Fibroblast of lung (primary cell): ENCODE measurements around the gene MYG1. TPM values are rescaled to one million over a fixed set of nuclear protein-coding genes. Genes with fewer than 3 reads are reported as not detected.
A peak's percentile ranks its signal among the peaks of the same experiment; 100 is the strongest.

Experiments used
- DNase-seq, 2 donors: peaks; one replicate each; pipeline versions ENCODE4 v3.0.0 to v3.0.0-alpha.2; 2010; ENCODE audit warnings: low read depth in 2 of 2
- H2AFZ ChIP-seq: 2 replicates; pipeline ENCODE4 v1.5.1; 2012; ENCODE audit warnings: low read length, control low read depth, inconsistent platforms
- H3K27ac ChIP-seq: 2 replicates; pipeline ENCODE4 v1.5.1; 2011; ENCODE audit warnings: low read length, control low read depth; ENCODE audit not compliant: insufficient read depth
- H3K27me3 ChIP-seq: 2 replicates; pipeline ENCODE4 v1.5.1; 2011; ENCODE audit warnings: mild to moderate bottlenecking, low read length; ENCODE audit not compliant: control insufficient read depth, insufficient read depth
- H3K36me3 ChIP-seq: 2 replicates; pipeline ENCODE4 v1.5.1; 2011; ENCODE audit warnings: low read length; ENCODE audit not compliant: control insufficient read depth, insufficient read depth
- H3K4me1 ChIP-seq: 2 replicates; pipeline ENCODE4 v1.5.1; 2011; ENCODE audit warnings: low read length; ENCODE audit not compliant: control insufficient read depth, insufficient read depth; ENCODE audit errors: extremely low read depth
- H3K4me2 ChIP-seq: 2 replicates; pipeline ENCODE4 v1.5.1; 2011; ENCODE audit warnings: low read length, control low read depth; ENCODE audit not compliant: insufficient read depth; ENCODE audit errors: extremely low read depth
- H3K4me3 ChIP-seq, 4 experiments: fragments of 200-600 bp in 1 of 4; sonication (generic) in 1 of 4; replicated peaks in 1 of 4; 2 replicates each; pipeline ENCODE4 v1.5.1; 2011 to 2016; ENCODE audit warnings: low read length in 4 of 4, low read depth in 3 of 4, mild to moderate bottlenecking in 3 of 4, control low read depth in 2 of 4, inconsistent platforms in 1 of 4, mixed read lengths in 1 of 4; ENCODE audit not compliant: insufficient read depth in 1 of 4; ENCODE audit errors: control extremely low read depth in 1 of 4
- H3K79me2 ChIP-seq: 2 replicates; pipeline ENCODE4 v1.5.1; 2012; ENCODE audit warnings: mild to moderate bottlenecking, low read length, inconsistent platforms; ENCODE audit not compliant: control insufficient read depth, insufficient read depth
- H3K9ac ChIP-seq: 2 replicates; pipeline ENCODE4 v1.5.1; 2011; ENCODE audit warnings: mild to moderate bottlenecking, low read length, control low read depth; ENCODE audit not compliant: insufficient read depth
- H3K9me3 ChIP-seq: 2 replicates; pipeline ENCODE4 v1.5.1; 2012; ENCODE audit warnings: low read depth, low read length; ENCODE audit not compliant: control insufficient read depth, insufficient read depth
- H4K20me1 ChIP-seq: 2 replicates; pipeline ENCODE4 v1.5.1; 2011; ENCODE audit warnings: low read length; ENCODE audit not compliant: control insufficient read depth, insufficient read depth; ENCODE audit errors: extremely low read depth
- CTCF ChIP-seq, 2 donors: IDR thresholded peaks in 1 of 2; conservative IDR thresholded peaks in 1 of 2; 1 replicate in 1 of 2; 2 replicates in 1 of 2; pipeline ENCODE4 v1.5.1; 2011 to 2012; ENCODE audit warnings: low read length in 2 of 2, control low read depth in 1 of 2, inconsistent platforms in 1 of 2, low read depth in 1 of 2, mild to moderate bottlenecking in 1 of 2
- EZH2 ChIP-seq: IDR thresholded peaks from 2 replicates; pipeline ENCODE4 v1.5.1; 2012; ENCODE audit warnings: low read length, control low read depth, mild to moderate bottlenecking; ENCODE audit errors: missing control alignments
- polyA plus RNA-seq, 2 donors: library from polyadenylated mRNA; depleted of rRNA in 1 of 2; stranded (reverse) in 1 of 2; unstranded in 1 of 2; fragments of >200 nt; gene quantifications; 2 replicates each; pipeline ENCODE4 v1.2.1, GENCODE V29; 2011 to 2012; ENCODE audit warnings: missing spikeins in 1 of 2
- total RNA-seq: library from RNA; depleted of rRNA; stranded (reverse); fragments of >200 nt; gene quantifications from 2 replicates; pipeline ENCODE4 v1.2.1, GENCODE V29; 2014

The MYG1 gene
- total and polyA plus RNA-seq, 2 donors (not counting 1 experiment from before 2014, with no cell fraction given) = 40.8 to 52.0 TPM

GRCh38 chr12:53338916-53339315 is 39.4 kb downstream of the MYG1 start:
- Histone ChIP-seq H4K20me1 (no peaks in the 10 kb centered on the region), H3K9ac (no peak overlapping the region), H2AFZ (no peak overlapping the region), H3K36me3 (no peaks in the 10 kb centered on the region), H3K4me1 (no peaks in the 10 kb centered on the region), H3K79me2 (no peaks in the 10 kb centered on the region), H3K9me3 (no peaks in the 10 kb centered on the region), H3K27me3 (peaks cover 49% of the 10 kb centered on the region), H3K27ac (no peak overlapping the region), H3K4me2 (no peak overlapping the region), H3K4me3 (no peak overlapping the region)
- no peak for DNase-seq
- no peak for TF ChIP-seq EZH2
- no peak for TF ChIP-seq CTCF (conservative IDR thresholded peaks at IDR 0.05 in 1 of 2, IDR thresholded peaks at IDR 0.05 in 1 of 2; ENCODE audit: low read depth in 1 of 2, low read length in 2 of 2)

GRCh38 chr12:53340398-53340797 is 40.9 kb downstream of the MYG1 start:
- Histone ChIP-seq H3K79me2 (no peaks in the 10 kb centered on the region), H3K4me2 (no peak overlapping the region), H2AFZ (no peak overlapping the region), H3K4me3 (no peak overlapping the region), H3K4me1 (peaks cover 2% of the 10 kb centered on the region), H3K36me3 (no peaks in the 10 kb centered on the region), H3K9ac (no peak overlapping the region), H3K9me3 (no peaks in the 10 kb centered on the region), H3K27me3 (peaks cover 37% of the 10 kb centered on the region), H3K27ac (no peak overlapping the region), H4K20me1 (no peaks in the 10 kb centered on the region)
- TF ChIP-seq EZH2 (no peak), CTCF (conservative IDR thresholded peaks at IDR 0.05 in 1 of 2, IDR thresholded peaks at IDR 0.05 in 1 of 2; ENCODE audit: low read depth in 1 of 2, low read length in 2 of 2) (no peak)
- peak in 1 of 2 donors; percentile 15 for DNase-seq

GRCh38 chr12:53343449-53343848 is 44.0 kb downstream of the MYG1 start:
- Histone ChIP-seq H3K27ac (no peak overlapping the region), H3K27me3 (peaks cover 11% of the 10 kb centered on the region), H3K4me2 (no peak overlapping the region), H4K20me1 (no peaks in the 10 kb centered on the region), H3K9ac (no peak overlapping the region), H3K9me3 (no peaks in the 10 kb centered on the region), H3K79me2 (no peaks in the 10 kb centered on the region), H3K4me1 (peaks cover 9% of the 10 kb centered on the region), H3K36me3 (no peaks in the 10 kb centered on the region), H3K4me3 (no peak overlapping the region), H2AFZ (no peak overlapping the region)
- TF ChIP-seq CTCF (conservative IDR thresholded peaks at IDR 0.05 in 1 of 2, IDR thresholded peaks at IDR 0.05 in 1 of 2; ENCODE audit: low read depth in 1 of 2, low read length in 2 of 2) (no peak), EZH2 (no peak)
- no peak for DNase-seq
